ENCODE results near the gene RIMBP2. TPM values are rescaled to one million over a fixed set of nuclear protein-coding genes. Genes with fewer than 3 reads are reported as not detected.

Gene RIMBP2
- total RNA-seq, 1 donor from 2014 or later: 0.09 TPM

GRCh38 chr12:130396667-130397066 is 319.4 kb downstream of the RIMBP2 start:
- no peaks in the 10 kb centered on the region for H3K9me3 ChIP-seq
- DNase-seq (no peak), ATAC-seq (no peak)
- no peak for TF ChIP-seq CTCF (IDR thresholded peaks at IDR 0.05)
- H3K36me3 ChIP-seq: no peaks in the 10 kb centered on the region
- intact Hi-C loops (cut with DNase I): no loop called here
- peaks cover 9% of the 10 kb centered on the region for H3K27me3 ChIP-seq
- no peak overlapping the region for H3K27ac ChIP-seq
- H3K4me3 ChIP-seq: no peak overlapping the region
- H3K4me1 ChIP-seq: no peaks in the 10 kb centered on the region

GRCh38 chr12:130394906-130395305 is 321.2 kb downstream of the RIMBP2 start:
- peaks cover 9% of the 10 kb centered on the region for H3K27me3 ChIP-seq
- DNase-seq (no peak), ATAC-seq (no peak)
- TF ChIP-seq CTCF (IDR thresholded peaks at IDR 0.05): no peak
- H3K9me3 ChIP-seq: no peaks in the 10 kb centered on the region
- no peaks in the 10 kb centered on the region for H3K4me1 ChIP-seq
- intact Hi-C loops (cut with DNase I): no loop called here
- no peak overlapping the region for H3K4me3 ChIP-seq
- H3K36me3 ChIP-seq: no peaks in the 10 kb centered on the region
- no peak overlapping the region for H3K27ac ChIP-seq

- no peaks in the 10 kb centered on the region for H3K9me3 ChIP-seq
- DNase-seq (no peak), ATAC-seq (no peak)
- no peak for TF ChIP-seq CTCF (IDR thresholded peaks at IDR 0.05)
- no peak overlapping the region for H3K27ac ChIP-seq
- intact Hi-C loops (cut with DNase I): no loop called here
- H3K4me3 ChIP-seq: no peak overlapping the region
- H3K4me1 ChIP-seq: no peaks in the 10 kb centered on the region
- H3K27me3 ChIP-seq: peaks cover 3% of the 10 kb centered on the region
- H3K36me3 ChIP-seq: no peaks in the 10 kb centered on the region
Observed at GRCh38 chr12:130391186-130391585, 324.9 kb downstream of the RIMBP2 start.

- no peak for DNase-seq
- no peaks in the 10 kb centered on the region for H3K36me3 ChIP-seq
- no peaks in the 10 kb centered on the region for H3K27me3 ChIP-seq
- TF ChIP-seq CTCF (IDR thresholded peaks at IDR 0.05): no peak
- H3K4me3 ChIP-seq: no peak overlapping the region
- intact Hi-C loops (cut with DNase I): no loop called here
- no peaks in the 10 kb centered on the region for H3K4me1 ChIP-seq
- no peak overlapping the region for H3K27ac ChIP-seq
- no peaks in the 10 kb centered on the region for H3K9me3 ChIP-seq
- no peak for ATAC-seq
Observed at GRCh38 chr12:130385193-130385592, 330.9 kb downstream of the RIMBP2 start.

- intact Hi-C loops (cut with DNase I): no loop called here
Observed at GRCh38 chr12:130384234-130384633, 331.9 kb downstream of the RIMBP2 start.

More at GRCh38 chr12:130384234-130384633, 331.9 kb downstream of the RIMBP2 start:
- H3K4me1 ChIP-seq: no peaks in the 10 kb centered on the region
- no peaks in the 10 kb centered on the region for H3K27me3 ChIP-seq
- no peak for TF ChIP-seq CTCF (IDR thresholded peaks at IDR 0.05)
- no peak for ATAC-seq
- no peaks in the 10 kb centered on the region for H3K9me3 ChIP-seq
- no peak overlapping the region for H3K27ac ChIP-seq
- no peaks in the 10 kb centered on the region for H3K36me3 ChIP-seq
- no peak for DNase-seq
- H3K4me3 ChIP-seq: no peak overlapping the region
